A673 (cell line): Measurements from ENCODE around the gene ATG9B. TPM values are rescaled to one million over a fixed set of nuclear protein-coding genes. Genes with fewer than 3 reads are reported as not detected.

Experiments used
- BruUV-seq: library from RNA; stranded (reverse); fragments of 400-500 nt; replicated peaks from 2 replicates; lab custom pipeline; 2021; lab: Mats Ljungman, UMichigan
- CTCF ChIA-PET: fragments of 300-600 bp; sonication (Branson Sonifier 250); formaldehyde crosslinking; loops from one replicate; lab custom pipeline; 2022; ENCODE audit warnings: antibody characterized with exemption; lab: Charles Lee
- POLR2A ChIA-PET: fragments of 300-600 bp; sonication (Branson Sonifier 250); formaldehyde crosslinking; loops from one replicate; lab custom pipeline; 2022; ENCODE audit warnings: antibody characterized with exemption; ENCODE audit not compliant: low non-redundant PET; lab: Charles Lee
- DNase-seq: peaks from one replicate; pipeline ENCODE4 v3.0.0-alpha.2; 2015; ENCODE audit warnings: low spot score
- H3K27ac ChIP-seq: fragments of 200-600 bp; sonication (generic); 2 replicates; pipeline ENCODE4 v1.5.1; 2016; ENCODE audit warnings: mixed run types, low read depth, mild to moderate bottlenecking, mixed read lengths, antibody characterized with exemption, low read length; ENCODE audit not compliant: poor library complexity, severe bottlenecking
- H3K27me3 ChIP-seq: fragments of 200-600 bp; sonication (generic); replicated peaks from 2 replicates; pipeline ENCODE4 v1.6.1; 2017; ENCODE audit warnings: mixed run types, low read depth, mild to moderate bottlenecking, mixed read lengths, antibody characterized with exemption, low read length; ENCODE audit not compliant: insufficient read depth, poor library complexity
- H3K36me3 ChIP-seq: fragments of 200-600 bp; sonication (generic); 2 replicates; pipeline ENCODE4 v1.6.1; 2016; ENCODE audit warnings: mixed run types, mild to moderate bottlenecking, mixed read lengths, antibody characterized with exemption, low read length; ENCODE audit not compliant: insufficient read depth, poor library complexity, severe bottlenecking
- H3K4me1 ChIP-seq: fragments of 200-600 bp; sonication (generic); 2 replicates; pipeline ENCODE4 v1.6.1; 2017; ENCODE audit warnings: mixed run types, mild to moderate bottlenecking, mixed read lengths, antibody characterized with exemption, low read length; ENCODE audit not compliant: insufficient read depth, poor library complexity, severe bottlenecking
- H3K4me3 ChIP-seq: fragments of 200-600 bp; sonication (generic); 2 replicates; pipeline ENCODE4 v1.5.1; 2016; ENCODE audit warnings: low read depth, mixed run types, mild to moderate bottlenecking, mixed read lengths, low read length; ENCODE audit not compliant: poor library complexity, severe bottlenecking
- H3K9me3 ChIP-seq: fragments of 200-600 bp; sonication (generic); 2 replicates; pipeline ENCODE4 v1.6.1; 2016; ENCODE audit warnings: mixed run types, low read depth, mild to moderate bottlenecking, mixed read lengths, antibody characterized with exemption, low read length; ENCODE audit not compliant: poor library complexity, severe bottlenecking
- CTCF ChIP-seq: fragments of 300-800, 200-600 bp; sonication (generic); conservative IDR thresholded peaks from 2 replicates; pipeline ENCODE4 v1.5.1; 2017; ENCODE audit warnings: low read depth, mild to moderate bottlenecking, antibody characterized with exemption, low read length, moderate library complexity, mixed read lengths
- EZH2 ChIP-seq: fragments of 200-600 bp; sonication (generic); IDR thresholded peaks from 2 replicates; pipeline ENCODE4 v1.6.1; 2017; ENCODE audit warnings: borderline replicate concordance, low read depth, mild to moderate bottlenecking, mixed read lengths, antibody characterized with exemption, low read length; ENCODE audit not compliant: poor library complexity, severe bottlenecking
- intact Hi-C: fragments of 100-400 bp; cut with micrococcal nuclease; formaldehyde crosslinking; loops from one replicate; pipeline ENCODE4 v1.10.0; 2022; ENCODE audit not compliant: unreplicated experiment
- total RNA-seq: library from RNA; stranded (reverse); gene quantifications from 2 replicates; pipeline ENCODE4 v1.2.3, GENCODE V29; 2021

Gene ATG9B
- total RNA-seq, 1 experiment from 2014 or later = 1.9 TPM

GRCh38 chr7:151035026-151035717 lies 10.9 kb upstream of the ATG9B start:
- no peak for TF ChIP-seq EZH2
- no peak for TF ChIP-seq CTCF
- no peak for DNase-seq
- CTCF ChIA-PET = no interaction called here
- Histone ChIP-seq H3K27ac (no peak overlapping the region), H3K4me1 (peaks cover 9% of the 10 kb centered on the region), H3K9me3 (no peaks in the 10 kb centered on the region), H3K4me3 (no peak overlapping the region), H3K27me3 (no peaks in the 10 kb centered on the region), H3K36me3 (peaks cover 4% of the 10 kb centered on the region)
- intact Hi-C loops = no loop called here
- BruUV-seq = no TSS peak
- POLR2A ChIA-PET = no interaction called here

GRCh38 chr7:151034312-151035025 lies 10.2 kb upstream of the ATG9B start:
- POLR2A ChIA-PET = no interaction called here
- Histone ChIP-seq H3K9me3 (no peaks in the 10 kb centered on the region), H3K27me3 (no peaks in the 10 kb centered on the region), H3K27ac (no peak overlapping the region), H3K4me1 (peaks cover 9% of the 10 kb centered on the region), H3K4me3 (no peak overlapping the region), H3K36me3 (peaks cover 4% of the 10 kb centered on the region)
- TF ChIP-seq CTCF (no peak), EZH2 (no peak)
- DNase-seq = no peak
- CTCF ChIA-PET = no interaction called here
- intact Hi-C loops = no loop called here
- BruUV-seq = no TSS peak

GRCh38 chr7:151033864-151034249 lies 9.6 kb upstream of the ATG9B start:
- CTCF ChIA-PET = no interaction called here
- POLR2A ChIA-PET = no interaction called here
- TF ChIP-seq CTCF (no peak), EZH2 (no peak)
- intact Hi-C loops = no loop called here
- no TSS peak for BruUV-seq
- peaks cover 4% of the 10 kb centered on the region for H3K36me3 ChIP-seq
- no peak overlapping the region for H3K4me3 ChIP-seq
- H3K4me1 ChIP-seq = peaks cover 3% of the 10 kb centered on the region
- H3K27me3 ChIP-seq = no peaks in the 10 kb centered on the region
- no peak overlapping the region for H3K27ac ChIP-seq
- no peak for DNase-seq
- H3K9me3 ChIP-seq = no peaks in the 10 kb centered on the region
